CD14-positive monocyte (primary cell): ENCODE measurements around the gene DNAJB5. TPM values are rescaled to one million over a fixed set of nuclear protein-coding genes. Genes with fewer than 3 reads are reported as not detected.

Experiments
- DNase-seq, 3 donors: peaks; one replicate each; pipeline ENCODE4 v3.0.0-alpha.2; 2011 to 2022
- H2AFZ ChIP-seq: 2 replicates; pipeline ENCODE4 v1.6.0; 2012; ENCODE audit warnings: mild to moderate bottlenecking, low read depth, low read length, inconsistent platforms; ENCODE audit not compliant: insufficient read depth, poor library complexity, severe bottlenecking
- H3K27ac ChIP-seq, 2 donors: 1 replicate in 1 of 2; 2 replicates in 1 of 2; pipeline ENCODE4 v1.5.1; 2012 to 2013; ENCODE audit warnings: low read length in 2 of 2, control low read depth in 1 of 2, inconsistent platforms in 1 of 2, low read depth in 1 of 2, mild to moderate bottlenecking in 1 of 2
- H3K27me3 ChIP-seq, 2 donors: one replicate each; pipeline versions ENCODE4 v1.6.0 to v1.6.1; 2011 to 2013; ENCODE audit warnings: low read length in 2 of 2; ENCODE audit not compliant: control insufficient read depth in 2 of 2, insufficient read depth in 2 of 2
- H3K36me3 ChIP-seq, 2 donors: replicated peaks in 1 of 2; 1 replicate in 1 of 2; 2 replicates in 1 of 2; pipeline versions ENCODE4 v1.5.1 to v1.6.1; 2012 to 2013; ENCODE audit warnings: low read length in 2 of 2, control low read depth in 1 of 2, inconsistent platforms in 1 of 2, mild to moderate bottlenecking in 1 of 2; ENCODE audit not compliant: insufficient read depth in 2 of 2, control insufficient read depth in 1 of 2
- H3K4me1 ChIP-seq, 2 donors: 1 replicate in 1 of 2; 2 replicates in 1 of 2; pipeline versions ENCODE4 v1.5.1 to v1.6.1; 2012 to 2013; ENCODE audit warnings: low read length in 2 of 2, control low read depth in 1 of 2, inconsistent platforms in 1 of 2, mild to moderate bottlenecking in 1 of 2, moderate library complexity in 1 of 2; ENCODE audit not compliant: insufficient read depth in 2 of 2, control insufficient read depth in 1 of 2
- H3K4me2 ChIP-seq: replicated peaks from 2 replicates; pipeline ENCODE3; 2012; ENCODE audit warnings: low read length, moderate library complexity, mild to moderate bottlenecking; ENCODE audit not compliant: poor library complexity, severe bottlenecking; ENCODE audit errors: extremely low read depth
- H3K4me3 ChIP-seq, 3 experiments: fragments of 200-600 bp in 1 of 3; sonication (generic) in 1 of 3; replicated peaks in 1 of 3; 1 replicate in 2 of 3; 2 replicates in 1 of 3; pipeline ENCODE4 v1.5.1; 2011 to 2013; ENCODE audit warnings: low read length in 3 of 3, mild to moderate bottlenecking in 3 of 3, control low read depth in 2 of 3, low read depth in 2 of 3, inconsistent platforms in 1 of 3, moderate library complexity in 1 of 3
- H3K79me2 ChIP-seq: 2 replicates; pipeline ENCODE4 v1.6.0; 2012; ENCODE audit warnings: mild to moderate bottlenecking, control low read depth, inconsistent platforms, low read length, moderate library complexity; ENCODE audit not compliant: insufficient read depth
- H3K9ac ChIP-seq: 2 replicates; pipeline ENCODE4 v1.6.0; 2017; ENCODE audit warnings: low read length, mild to moderate bottlenecking; ENCODE audit not compliant: insufficient read depth, poor library complexity, severe bottlenecking
- H3K9me3 ChIP-seq, 2 donors: replicated peaks in 1 of 2; 1 replicate in 1 of 2; 2 replicates in 1 of 2; pipeline versions ENCODE4 v1.5.1 to v1.6.1; 2012 to 2013; ENCODE audit warnings: low read length in 2 of 2, control low read depth in 1 of 2; ENCODE audit not compliant: control insufficient read depth in 1 of 2, insufficient read depth in 1 of 2
- H4K20me1 ChIP-seq: 2 replicates; pipeline ENCODE4 v1.6.0; 2012; ENCODE audit warnings: mild to moderate bottlenecking, low read length, control low read depth, moderate library complexity; ENCODE audit not compliant: insufficient read depth
- H3K27ac Mint-ChIP-seq, 7 donors: one replicate each; pipeline ENCODE4 v1.8.0; 2020; ENCODE audit warnings: mild to moderate bottlenecking in 7 of 7, mixed read lengths in 7 of 7, moderate library complexity in 6 of 7, inconsistent platforms in 2 of 7
- H3K27me3 Mint-ChIP-seq, 3 donors: one replicate each; pipeline ENCODE4 v1.8.0; 2021 to 2022; ENCODE audit warnings: low read depth in 3 of 3, mild to moderate bottlenecking in 3 of 3, mixed read lengths in 3 of 3, moderate library complexity in 3 of 3, inconsistent platforms in 1 of 3
- H3K36me3 Mint-ChIP-seq, 2 donors: one replicate each; pipeline ENCODE4 v1.8.0; 2020; ENCODE audit warnings: mixed read lengths in 2 of 2, inconsistent platforms in 1 of 2, mild to moderate bottlenecking in 1 of 2
- H3K4me1 Mint-ChIP-seq: one replicate; pipeline ENCODE4 v1.8.0; 2020; ENCODE audit warnings: mild to moderate bottlenecking, mixed read lengths
- H3K4me3 Mint-ChIP-seq, 2 donors: one replicate each; pipeline ENCODE4 v1.8.0; 2020; ENCODE audit warnings: mild to moderate bottlenecking in 2 of 2, mixed read lengths in 2 of 2, moderate library complexity in 1 of 2
- H3K9me3 Mint-ChIP-seq, 7 donors: one replicate each; pipeline ENCODE4 v1.8.0; 2020 to 2022; ENCODE audit warnings: mixed read lengths in 7 of 7, mild to moderate bottlenecking in 6 of 7, moderate library complexity in 6 of 7, inconsistent platforms in 2 of 7
- WGBS: methylation state at CpG from one replicate; pipeline ENCODE4 v1.1.5; 2013; ENCODE audit warnings: missing lambda C conversion rate; ENCODE audit not compliant: insufficient coverage; 5-methylcytosine and 5-hydroxymethylcytosine counted together
- intact Hi-C, 2 donors: fragments of 100-400 bp; cut with micrococcal nuclease; formaldehyde crosslinking; loops; one replicate each; pipeline versions ENCODE4 v1.15.0 to v1.15.1; 2023
- polyA plus RNA-seq, 3 donors: library from polyadenylated mRNA; depleted of rRNA in 1 of 3; unstranded in 2 of 3; stranded (reverse) in 1 of 3; fragments of 300-500 nt in 2 of 3; fragments of >200 nt in 1 of 3; fragmentation: Illumina TruSeq in 2 of 3; gene quantifications; 1 replicate in 2 of 3; 2 replicates in 1 of 3; pipeline ENCODE4 v1.2.3, GENCODE V29; 2012 to 2021
- TF ChIP-seq, protein P1 (sequence below): fragments of 200-600 bp; IDR thresholded peaks from one replicate; pipeline ENCODE4 v1.8.0; 2022; ENCODE audit warnings: antibody characterized with exemption, mild to moderate bottlenecking

The DNAJB5 gene
- polyA plus RNA-seq, 3 donors, result 0.66 to 1.9 (median 0.84) TPM

DNA sequence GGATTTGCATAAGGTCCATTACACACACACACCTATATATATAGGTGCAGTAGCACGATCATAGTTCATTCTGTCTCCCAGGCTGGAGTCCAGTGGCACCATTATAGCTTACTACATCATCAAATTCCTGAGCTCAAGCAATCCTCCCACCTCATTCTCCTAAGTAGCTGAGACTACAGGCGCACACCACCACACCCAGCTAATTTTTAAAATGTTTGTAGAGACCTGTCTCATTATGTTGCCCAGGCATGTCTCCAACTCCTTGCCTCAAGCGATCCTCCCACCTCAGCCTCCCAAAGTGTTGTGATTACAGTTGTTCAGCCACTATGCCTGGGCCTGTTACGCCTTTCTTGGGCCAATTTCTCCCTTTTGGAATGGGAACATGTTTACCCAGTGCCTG lies 39.7 kb downstream of the DNAJB5 start:
- 94% methylated on average over 3 of the region's 4 CpGs for WGBS
- Mint-ChIP-seq H3K36me3 (no peaks in the 10 kb centered on the region), H3K4me3 (no peak overlapping the region)

DNA sequence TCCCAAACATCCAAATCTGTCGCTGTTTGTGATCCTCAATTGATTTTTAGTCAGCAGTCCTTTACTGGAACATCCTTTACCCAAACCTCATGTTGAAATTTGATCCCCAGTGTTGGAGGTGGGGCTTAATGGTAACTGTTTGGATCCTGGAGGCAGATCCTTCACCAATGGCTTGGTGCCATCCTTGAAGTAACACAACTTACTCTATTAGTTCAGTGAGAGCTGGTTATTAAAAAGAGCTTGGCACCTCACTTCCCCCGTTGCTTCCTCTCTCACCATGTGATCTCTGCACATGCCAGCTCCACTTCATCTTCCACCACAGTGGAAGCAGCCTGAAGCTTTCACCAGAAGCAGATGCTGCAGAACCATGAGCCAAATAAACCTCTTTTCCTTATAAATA lies 40.3 kb downstream of the DNAJB5 start:
- no peaks in the 10 kb centered on the region for H4K20me1 ChIP-seq
- DNase-seq, result no peak
- Mint-ChIP-seq H3K27ac (no peak overlapping the region), H3K9me3 (peaks cover 0 to 6% (median 0%) of the 10 kb centered on the region in 7 donors), H3K4me1 (peaks cover 6% of the 10 kb centered on the region), H3K27me3 (peaks cover 0 to 5% (median 0%) of the 10 kb centered on the region in 3 donors), H3K36me3 (no peaks in the 10 kb centered on the region), H3K4me3 (no peak overlapping the region)
- H3K36me3 ChIP-seq, result no peaks in the 10 kb centered on the region
- no peaks in the 10 kb centered on the region for H3K9me3 ChIP-seq
- no peak overlapping the region for H2AFZ ChIP-seq
- TF ChIP-seq, protein P1, sequence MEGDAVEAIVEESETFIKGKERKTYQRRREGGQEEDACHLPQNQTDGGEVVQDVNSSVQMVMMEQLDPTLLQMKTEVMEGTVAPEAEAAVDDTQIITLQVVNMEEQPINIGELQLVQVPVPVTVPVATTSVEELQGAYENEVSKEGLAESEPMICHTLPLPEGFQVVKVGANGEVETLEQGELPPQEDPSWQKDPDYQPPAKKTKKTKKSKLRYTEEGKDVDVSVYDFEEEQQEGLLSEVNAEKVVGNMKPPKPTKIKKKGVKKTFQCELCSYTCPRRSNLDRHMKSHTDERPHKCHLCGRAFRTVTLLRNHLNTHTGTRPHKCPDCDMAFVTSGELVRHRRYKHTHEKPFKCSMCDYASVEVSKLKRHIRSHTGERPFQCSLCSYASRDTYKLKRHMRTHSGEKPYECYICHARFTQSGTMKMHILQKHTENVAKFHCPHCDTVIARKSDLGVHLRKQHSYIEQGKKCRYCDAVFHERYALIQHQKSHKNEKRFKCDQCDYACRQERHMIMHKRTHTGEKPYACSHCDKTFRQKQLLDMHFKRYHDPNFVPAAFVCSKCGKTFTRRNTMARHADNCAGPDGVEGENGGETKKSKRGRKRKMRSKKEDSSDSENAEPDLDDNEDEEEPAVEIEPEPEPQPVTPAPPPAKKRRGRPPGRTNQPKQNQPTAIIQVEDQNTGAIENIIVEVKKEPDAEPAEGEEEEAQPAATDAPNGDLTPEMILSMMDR, result no peak
- H3K27ac ChIP-seq, result no peak overlapping the region
- WGBS, result no CpG with 5 or more reads among the region's 2 CpGs
- H3K27me3 ChIP-seq, result no peaks in the 10 kb centered on the region
- intact Hi-C loops, result no loop called here
- H3K4me2 ChIP-seq, result no peak overlapping the region
- no peak overlapping the region for H3K9ac ChIP-seq
- H3K79me2 ChIP-seq, result no peaks in the 10 kb centered on the region
- H3K4me3 ChIP-seq, result no peak overlapping the region
- H3K4me1 ChIP-seq, result no peaks in the 10 kb centered on the region

More for the DNA sequence above, 39.7 kb downstream of the DNAJB5 start:
- H3K4me1 Mint-ChIP-seq, result peaks cover 6% of the 10 kb centered on the region
- peaks cover 0 to 5% (median 0%) of the 10 kb centered on the region in 7 donors for H3K9me3 Mint-ChIP-seq
- no peak overlapping the region for H2AFZ ChIP-seq
- TF ChIP-seq, protein P1, result no peak
- no peak overlapping the region for H3K27ac ChIP-seq
- H3K4me3 ChIP-seq, result no peak overlapping the region
- no peak overlapping the region for H3K4me2 ChIP-seq
- H4K20me1 ChIP-seq, result no peaks in the 10 kb centered on the region
- no peaks in the 10 kb centered on the region for H3K79me2 ChIP-seq
- peaks cover 0 to 2% (median 2%) of the 10 kb centered on the region in 3 donors for H3K27me3 Mint-ChIP-seq
- no peaks in the 10 kb centered on the region for H3K9me3 ChIP-seq
- no peaks in the 10 kb centered on the region for H3K27me3 ChIP-seq
- H3K4me1 ChIP-seq, result no peaks in the 10 kb centered on the region
- H3K36me3 ChIP-seq, result no peaks in the 10 kb centered on the region
- no peak overlapping the region for H3K27ac Mint-ChIP-seq
- DNase-seq, result no peak
- H3K9ac ChIP-seq, result no peak overlapping the region
- intact Hi-C loops, result no loop called here
